NCI-H345 treated with DMSO at 0.1 percent for 48 hours (cell line): ENCODE data around the gene SLC47A1.
"Not testable (repeated sequence)": the region's sequence is repeated elsewhere in the genome, so short reads cannot be mapped to it uniquely, and the experiment has no call there.

Experiments used
- DNase-seq: peaks from one replicate; lab custom pipeline; 2025; ENCODE audit not compliant: unreplicated experiment; lab: John Stamatoyannopoulos, UW

The SLC47A1 gene

GRCh38 chr17:19554393-19554792 is 20.7 kb downstream of the SLC47A1 start:
- DNase-seq = no peak

- no peak for DNase-seq
Measured at GRCh38 chr17:19555746-19556145, 22.1 kb downstream of the SLC47A1 start.

GRCh38 chr17:19558946-19559345 is 25.3 kb downstream of the SLC47A1 start:
- DNase-seq = no peak

GRCh38 chr17:19561697-19562318 is 28.2 kb downstream of the SLC47A1 start:
- no peak for DNase-seq

GRCh38 chr17:19565817-19566575 is 32.3 kb downstream of the SLC47A1 start:
- no peak for DNase-seq

GRCh38 chr17:19567216-19568015 is 33.8 kb downstream of the SLC47A1 start:
- no peak for DNase-seq

GRCh38 chr17:19568016-19568350 is 34.3 kb downstream of the SLC47A1 start:
- DNase-seq = no peak

GRCh38 chr17:19569785-19570543 is 36.3 kb downstream of the SLC47A1 start:
- DNase-seq = no peak

GRCh38 chr17:19570544-19571062 is 36.9 kb downstream of the SLC47A1 start:
- no peak for DNase-seq

- no peak for DNase-seq
Measured at GRCh38 chr17:19573075-19573474, 39.4 kb downstream of the SLC47A1 start.

- DNase-seq = no peak
Measured at GRCh38 chr17:19574956-19575355, 41.3 kb downstream of the SLC47A1 start.

GRCh38 chr17:19578545-19578944 is 44.9 kb downstream of the SLC47A1 start:
- DNase-seq = no peak

- no peak for DNase-seq
Measured at GRCh38 chr17:19579192-19579761, 45.6 kb downstream of the SLC47A1 start.

- DNase-seq = no peak
Measured at GRCh38 chr17:19579867-19580565, 46.4 kb downstream of the SLC47A1 start.

- DNase-seq = not testable (repeated sequence)
Measured at GRCh38 chr17:19580566-19580920, 46.9 kb downstream of the SLC47A1 start.

GRCh38 chr17:19582152-19582551 is 48.5 kb downstream of the SLC47A1 start:
- not testable (repeated sequence) for DNase-seq

- DNase-seq = no peak
Measured at GRCh38 chr17:19583871-19584270, 50.2 kb downstream of the SLC47A1 start.

GRCh38 chr17:19590451-19590850 is 56.8 kb downstream of the SLC47A1 start:
- no peak for DNase-seq

- no peak for DNase-seq
Measured at GRCh38 chr17:19590912-19591551, 57.4 kb downstream of the SLC47A1 start.

- no peak for DNase-seq
Measured at GRCh38 chr17:19592316-19592715, 58.7 kb downstream of the SLC47A1 start.
